Mammary epithelial cell (primary cell): ENCODE measurements around the gene KCNQ5.
"Not testable (repeated sequence)": the region's sequence is repeated elsewhere in the genome, so short reads cannot be mapped to it uniquely, and the experiment has no call there.

Experiments
- EZH2 ChIP-seq: IDR thresholded peaks from 2 replicates; pipeline ENCODE4 v1.6.1; 2012; ENCODE audit warnings: low read length, inconsistent platforms, borderline replicate concordance
- TF ChIP-seq, protein P1 (sequence below), 2 donors: IDR thresholded peaks in 1 of 2; conservative IDR thresholded peaks in 1 of 2; 2 replicates each; pipeline ENCODE4 v1.5.1; 2011 to 2012; ENCODE audit warnings: inconsistent platforms in 2 of 2, low read length in 2 of 2, mild to moderate bottlenecking in 2 of 2, control low read depth in 1 of 2, low read depth in 1 of 2; ENCODE audit not compliant: insufficient read depth in 1 of 2; ENCODE audit errors: extremely low read depth in 1 of 2

DNA sequence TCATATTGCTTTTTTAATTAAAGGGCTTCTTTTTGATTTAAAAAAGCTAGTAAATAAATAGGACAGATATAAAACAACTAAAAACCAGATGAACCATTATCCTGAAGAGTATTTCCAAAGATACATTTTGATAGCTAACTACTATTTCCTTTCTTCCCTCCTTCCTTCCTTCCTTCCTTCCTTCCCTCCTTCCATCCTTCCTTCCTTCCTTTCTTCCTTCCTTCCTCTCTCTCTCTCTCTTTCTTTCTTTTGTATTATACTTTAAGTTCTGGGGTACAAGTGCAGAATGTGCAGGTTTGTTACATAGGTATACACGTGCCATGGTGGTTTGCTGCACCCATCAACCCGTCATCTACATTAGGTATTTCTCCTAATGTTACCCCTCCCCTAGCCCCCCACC, 40.9 kb upstream of the KCNQ5 start:
- not testable (repeated sequence) for TF ChIP-seq EZH2
- TF ChIP-seq, protein P1, sequence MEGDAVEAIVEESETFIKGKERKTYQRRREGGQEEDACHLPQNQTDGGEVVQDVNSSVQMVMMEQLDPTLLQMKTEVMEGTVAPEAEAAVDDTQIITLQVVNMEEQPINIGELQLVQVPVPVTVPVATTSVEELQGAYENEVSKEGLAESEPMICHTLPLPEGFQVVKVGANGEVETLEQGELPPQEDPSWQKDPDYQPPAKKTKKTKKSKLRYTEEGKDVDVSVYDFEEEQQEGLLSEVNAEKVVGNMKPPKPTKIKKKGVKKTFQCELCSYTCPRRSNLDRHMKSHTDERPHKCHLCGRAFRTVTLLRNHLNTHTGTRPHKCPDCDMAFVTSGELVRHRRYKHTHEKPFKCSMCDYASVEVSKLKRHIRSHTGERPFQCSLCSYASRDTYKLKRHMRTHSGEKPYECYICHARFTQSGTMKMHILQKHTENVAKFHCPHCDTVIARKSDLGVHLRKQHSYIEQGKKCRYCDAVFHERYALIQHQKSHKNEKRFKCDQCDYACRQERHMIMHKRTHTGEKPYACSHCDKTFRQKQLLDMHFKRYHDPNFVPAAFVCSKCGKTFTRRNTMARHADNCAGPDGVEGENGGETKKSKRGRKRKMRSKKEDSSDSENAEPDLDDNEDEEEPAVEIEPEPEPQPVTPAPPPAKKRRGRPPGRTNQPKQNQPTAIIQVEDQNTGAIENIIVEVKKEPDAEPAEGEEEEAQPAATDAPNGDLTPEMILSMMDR (conservative IDR thresholded peaks at IDR 0.05 in 1 of 2, IDR thresholded peaks at IDR 0.05 in 1 of 2; ENCODE audit: extremely low read depth in 1 of 2, insufficient read depth in 1 of 2, low read depth in 1 of 2, low read length in 2 of 2), result not testable (repeated sequence)
